Effector memory CD4-positive, alpha-beta T cell (primary cell): ENCODE measurements around the gene CYP19A1.

Source experiments
- DNase-seq, 3 donors: peaks; one replicate each; pipeline ENCODE4 v3.0.0-alpha.2; 2020
- H3K27ac ChIP-seq: 2 replicates; pipeline ENCODE4 v1.7.0; 2013; ENCODE audit warnings: mild to moderate bottlenecking, low read length, moderate library complexity; ENCODE audit not compliant: insufficient read depth, poor library complexity, severe bottlenecking
- H3K27me3 ChIP-seq: replicated peaks from 2 replicates; pipeline ENCODE4 v1.7.0; 2013; ENCODE audit warnings: mild to moderate bottlenecking, low read length; ENCODE audit not compliant: insufficient read depth, control insufficient read depth, poor library complexity, severe bottlenecking
- H3K36me3 ChIP-seq: 2 replicates; pipeline ENCODE4 v1.7.0; 2013; ENCODE audit warnings: mild to moderate bottlenecking, low read length, moderate library complexity; ENCODE audit not compliant: control insufficient read depth, insufficient read depth
- H3K4me1 ChIP-seq: 2 replicates; pipeline ENCODE4 v1.7.0; 2013; ENCODE audit warnings: low read length, mild to moderate bottlenecking; ENCODE audit not compliant: control insufficient read depth, insufficient read depth, poor library complexity, severe bottlenecking
- H3K4me3 ChIP-seq: 2 replicates; pipeline ENCODE4 v1.7.0; 2013; ENCODE audit warnings: low read length, low read depth, mild to moderate bottlenecking; ENCODE audit not compliant: insufficient read depth, poor library complexity, severe bottlenecking
- H3K9me3 ChIP-seq: 2 replicates; pipeline ENCODE4 v1.7.0; 2013; ENCODE audit warnings: mild to moderate bottlenecking, low read length, moderate library complexity; ENCODE audit not compliant: control insufficient read depth

CYP19A1 gene

GRCh38 chr15:51203797-51204196 is 134.6 kb downstream of the CYP19A1 start:
- Histone ChIP-seq H3K36me3 (no peaks in the 10 kb centered on the region), H3K4me1 (no peaks in the 10 kb centered on the region), H3K9me3 (no peaks in the 10 kb centered on the region), H3K27me3 (no peaks in the 10 kb centered on the region), H3K4me3 (no peak overlapping the region), H3K27ac (no peak overlapping the region)
- no peak for DNase-seq

GRCh38 chr15:51202783-51203182 is 135.6 kb downstream of the CYP19A1 start:
- no peaks in the 10 kb centered on the region for H3K4me1 ChIP-seq
- no peaks in the 10 kb centered on the region for H3K9me3 ChIP-seq
- DNase-seq = no peak
- H3K4me3 ChIP-seq = no peak overlapping the region
- no peak overlapping the region for H3K27ac ChIP-seq
- H3K36me3 ChIP-seq = no peaks in the 10 kb centered on the region
- H3K27me3 ChIP-seq = no peaks in the 10 kb centered on the region

- H3K4me3 ChIP-seq = no peak overlapping the region
- H3K27ac ChIP-seq = no peak overlapping the region
- H3K27me3 ChIP-seq = no peaks in the 10 kb centered on the region
- no peaks in the 10 kb centered on the region for H3K4me1 ChIP-seq
- no peaks in the 10 kb centered on the region for H3K36me3 ChIP-seq
- no peaks in the 10 kb centered on the region for H3K9me3 ChIP-seq
- DNase-seq = no peak
Measured at GRCh38 chr15:51201581-51201980, 136.8 kb downstream of the CYP19A1 start.

GRCh38 chr15:51200792-51201191 is 137.6 kb downstream of the CYP19A1 start:
- no peaks in the 10 kb centered on the region for H3K27me3 ChIP-seq
- no peak for DNase-seq
- H3K27ac ChIP-seq = no peak overlapping the region
- H3K9me3 ChIP-seq = no peaks in the 10 kb centered on the region
- H3K36me3 ChIP-seq = no peaks in the 10 kb centered on the region
- H3K4me3 ChIP-seq = no peak overlapping the region
- no peaks in the 10 kb centered on the region for H3K4me1 ChIP-seq

GRCh38 chr15:51199541-51199940 is 138.9 kb downstream of the CYP19A1 start:
- Histone ChIP-seq H3K4me3 (no peak overlapping the region), H3K27me3 (no peaks in the 10 kb centered on the region), H3K4me1 (no peaks in the 10 kb centered on the region), H3K9me3 (no peaks in the 10 kb centered on the region), H3K27ac (no peak overlapping the region), H3K36me3 (no peaks in the 10 kb centered on the region)
- DNase-seq = no peak

- no peaks in the 10 kb centered on the region for H3K9me3 ChIP-seq
- H3K27ac ChIP-seq = no peak overlapping the region
- H3K27me3 ChIP-seq = no peaks in the 10 kb centered on the region
- DNase-seq = no peak
- no peak overlapping the region for H3K4me3 ChIP-seq
- H3K36me3 ChIP-seq = no peaks in the 10 kb centered on the region
- H3K4me1 ChIP-seq = no peaks in the 10 kb centered on the region
Measured at GRCh38 chr15:51198701-51199232, 139.6 kb downstream of the CYP19A1 start.

- H3K27ac ChIP-seq = no peak overlapping the region
- no peak overlapping the region for H3K4me3 ChIP-seq
- H3K9me3 ChIP-seq = no peaks in the 10 kb centered on the region
- no peaks in the 10 kb centered on the region for H3K36me3 ChIP-seq
- DNase-seq = no peak
- H3K4me1 ChIP-seq = no peaks in the 10 kb centered on the region
- H3K27me3 ChIP-seq = peaks cover 8% of the 10 kb centered on the region
Measured at GRCh38 chr15:51195459-51195858, 142.9 kb downstream of the CYP19A1 start.

GRCh38 chr15:51193979-51194378 is 144.4 kb downstream of the CYP19A1 start:
- no peak overlapping the region for H3K4me3 ChIP-seq
- no peak overlapping the region for H3K27ac ChIP-seq
- no peak for DNase-seq
- H3K4me1 ChIP-seq = no peaks in the 10 kb centered on the region
- peaks cover 8% of the 10 kb centered on the region for H3K27me3 ChIP-seq
- H3K9me3 ChIP-seq = no peaks in the 10 kb centered on the region
- no peaks in the 10 kb centered on the region for H3K36me3 ChIP-seq

- Histone ChIP-seq H3K36me3 (no peaks in the 10 kb centered on the region), H3K4me3 (no peak overlapping the region), H3K27me3 (peaks cover 8% of the 10 kb centered on the region), H3K4me1 (no peaks in the 10 kb centered on the region), H3K27ac (no peak overlapping the region), H3K9me3 (no peaks in the 10 kb centered on the region)
- DNase-seq = no peak
Measured at GRCh38 chr15:51193526-51193925, 144.9 kb downstream of the CYP19A1 start.

- H3K4me3 ChIP-seq = no peak overlapping the region
- H3K36me3 ChIP-seq = no peaks in the 10 kb centered on the region
- DNase-seq = peak; percentile 11 to 35 (median 11)
- no peaks in the 10 kb centered on the region for H3K4me1 ChIP-seq
- no peak overlapping the region for H3K27ac ChIP-seq
- H3K27me3 ChIP-seq = peaks cover 8% of the 10 kb centered on the region
- H3K9me3 ChIP-seq = no peaks in the 10 kb centered on the region
Measured at GRCh38 chr15:51192521-51193280, 145.7 kb downstream of the CYP19A1 start.
